Kidney epithelial cell (primary cell): ENCODE data around the gene DNAJC30. TPM values are rescaled to one million over a fixed set of nuclear protein-coding genes. Genes with fewer than 3 reads are reported as not detected.

ENCODE experiments used
- DNase-seq: peaks from one replicate; pipeline ENCODE4 v3.0.0-alpha.2; 2010; ENCODE audit warnings: low read depth
- H3K27me3 ChIP-seq: 2 replicates; pipeline ENCODE4 v1.6.0; 2011; ENCODE audit warnings: low read length; ENCODE audit not compliant: control insufficient read depth, insufficient read depth
- H3K36me3 ChIP-seq: 2 replicates; pipeline ENCODE4 v1.5.1; 2011; ENCODE audit warnings: low read length; ENCODE audit not compliant: control insufficient read depth, insufficient read depth
- H3K4me3 ChIP-seq: 2 replicates; pipeline ENCODE4 v1.5.1; 2011; ENCODE audit warnings: low read depth, mild to moderate bottlenecking, control low read depth, low read length
- CTCF ChIP-seq: IDR thresholded peaks from 2 replicates; pipeline ENCODE4 v1.5.1; 2011; ENCODE audit warnings: mild to moderate bottlenecking, moderate library complexity, low read length, control low read depth, inconsistent platforms; ENCODE audit not compliant: insufficient read depth, poor library complexity, severe bottlenecking
- total RNA-seq: library from RNA; depleted of rRNA; stranded (reverse); fragments of >200 nt; gene quantifications from 2 replicates; pipeline ENCODE4 v1.2.3, GENCODE V29; 2015

The DNAJC30 gene
- total RNA-seq, 1 donor from 2014 or later, result 5.1 TPM

DNA sequence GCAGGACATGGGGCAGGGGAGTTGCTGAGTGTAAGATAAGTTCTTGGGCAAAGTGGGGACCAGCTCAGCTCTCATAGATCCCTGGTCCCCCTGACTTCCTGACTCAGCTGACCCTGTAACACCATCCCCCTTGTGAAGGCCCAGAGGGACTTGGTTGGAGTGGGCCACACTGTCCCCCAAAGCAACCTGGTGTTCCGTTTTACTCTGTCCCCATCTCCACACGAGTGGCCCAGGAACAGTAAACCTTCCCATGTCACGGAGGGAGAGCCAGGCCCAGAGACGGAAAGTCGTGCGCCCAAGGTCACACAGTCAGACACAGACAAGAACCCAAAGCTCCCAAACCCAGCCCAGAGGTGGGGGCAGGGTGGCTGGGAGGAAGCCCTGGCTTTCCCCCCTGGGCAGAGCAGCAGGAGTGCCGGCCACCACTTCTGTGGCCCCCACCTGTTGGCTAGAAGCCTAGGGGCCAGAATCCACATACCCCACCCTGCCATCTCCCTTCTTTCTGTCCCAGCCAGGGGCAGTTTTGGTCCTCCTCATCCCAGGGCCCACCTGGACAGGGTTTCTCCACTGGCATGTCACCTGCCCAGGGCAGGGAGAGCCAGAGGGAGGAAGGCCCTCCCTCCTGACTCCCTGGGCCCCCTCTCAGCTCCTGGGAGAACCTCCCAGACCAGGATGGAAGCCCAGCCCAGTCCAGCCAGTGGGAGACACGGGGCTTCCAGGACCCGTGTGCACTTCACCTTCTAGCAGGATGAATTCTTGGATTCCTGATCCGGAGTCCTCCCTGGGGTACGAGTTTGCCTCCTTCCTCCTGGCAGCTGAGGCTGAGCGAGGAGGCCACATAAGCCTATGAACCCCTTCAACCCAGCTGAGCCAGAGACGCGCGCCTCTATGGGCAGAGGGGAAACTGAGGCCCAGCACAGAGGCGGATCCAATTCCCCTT lies 36.2 kb downstream of the DNAJC30 start:
- no peak for TF ChIP-seq CTCF
- Histone ChIP-seq H3K36me3 (no peaks in the 10 kb centered on the region), H3K27me3 (peaks cover 62% of the 10 kb centered on the region), H3K4me3 (no peak overlapping the region)
- DNase-seq, result no peak

DNA sequence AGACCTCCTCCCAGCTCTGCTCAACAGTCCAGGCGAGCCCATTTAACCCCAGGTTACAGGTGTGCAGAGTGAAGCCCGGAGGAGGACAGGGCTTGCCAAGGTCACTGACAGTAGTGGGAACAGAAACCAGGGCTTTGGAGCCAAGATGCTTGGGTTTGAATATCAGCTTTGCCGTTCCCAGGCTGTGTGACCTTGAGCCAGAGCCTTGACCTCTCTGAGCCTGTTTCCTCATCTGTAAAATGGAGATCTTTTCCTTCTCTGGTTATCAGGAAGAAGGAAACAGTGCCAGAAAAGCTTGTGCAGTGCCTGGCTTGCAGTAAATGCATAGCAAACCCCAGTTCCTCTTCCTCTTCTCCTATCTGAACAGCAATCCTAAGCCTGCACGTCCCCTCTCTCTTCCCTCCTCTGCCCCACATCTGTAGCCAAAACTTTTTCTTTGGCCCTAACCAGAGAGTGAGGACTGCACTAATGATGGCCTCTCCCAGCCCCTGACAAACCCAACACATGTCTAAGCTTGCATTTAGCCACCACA lies 37.5 kb downstream of the DNAJC30 start:
- H3K36me3 ChIP-seq, result no peaks in the 10 kb centered on the region
- DNase-seq, result no peak
- H3K4me3 ChIP-seq, result no peak overlapping the region
- H3K27me3 ChIP-seq, result peaks cover 59% of the 10 kb centered on the region
- no peak for TF ChIP-seq CTCF

DNA sequence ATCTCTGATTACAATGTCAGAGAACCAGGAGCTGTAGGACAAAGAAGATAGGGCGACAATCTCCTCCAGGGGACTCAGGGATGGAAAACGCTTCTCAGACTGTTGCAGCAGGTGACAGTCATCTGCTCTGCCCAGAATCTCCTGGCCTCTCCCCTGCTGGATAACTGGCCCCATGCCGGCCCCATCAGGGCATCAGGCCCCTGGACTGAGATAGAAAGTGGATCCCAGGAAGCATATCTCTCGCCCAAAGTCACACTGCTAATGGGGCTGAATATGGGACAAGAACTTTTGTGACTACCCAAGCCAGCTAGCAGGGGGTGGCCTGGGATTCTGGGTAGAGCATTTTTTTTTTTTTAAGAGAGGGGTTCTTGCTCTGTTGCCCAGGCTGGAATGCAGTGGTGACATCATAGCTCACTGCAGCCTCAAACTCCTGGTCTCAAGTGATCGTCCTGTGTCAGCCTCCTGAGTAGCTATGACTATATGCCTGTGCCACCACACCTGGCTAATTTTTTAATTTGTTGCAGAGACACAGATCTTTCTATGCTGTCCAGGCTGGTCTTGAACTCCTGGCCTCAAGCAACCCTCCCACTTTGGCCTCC lies 38.5 kb downstream of the DNAJC30 start:
- Histone ChIP-seq H3K27me3 (peaks cover 53% of the 10 kb centered on the region), H3K4me3 (no peak overlapping the region), H3K36me3 (no peaks in the 10 kb centered on the region)
- TF ChIP-seq CTCF, result no peak
- DNase-seq, result no peak

DNA sequence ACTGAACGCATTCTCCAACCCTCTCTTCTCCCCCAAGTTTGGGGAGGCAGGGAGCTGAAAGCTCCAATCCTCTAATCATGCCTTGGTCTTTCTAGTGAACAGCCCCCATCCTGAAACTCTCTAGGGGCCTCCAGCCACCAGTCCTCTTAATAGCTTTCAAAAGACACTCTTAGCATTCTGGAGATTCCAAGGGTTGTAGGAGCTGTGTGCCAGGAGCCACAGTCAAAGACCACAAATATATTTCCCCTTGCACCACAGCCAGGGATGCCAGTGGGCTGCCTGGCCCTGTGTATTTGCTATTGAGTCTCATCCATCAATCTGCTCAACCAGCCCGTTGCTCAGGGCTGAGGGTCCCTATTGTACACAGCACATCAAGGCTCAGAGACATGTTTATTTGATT lies 40.4 kb downstream of the DNAJC30 start:
- Histone ChIP-seq H3K36me3 (no peaks in the 10 kb centered on the region), H3K4me3 (no peak overlapping the region), H3K27me3 (peaks cover 35% of the 10 kb centered on the region)
- DNase-seq, result no peak
- TF ChIP-seq CTCF, result no peak

DNA sequence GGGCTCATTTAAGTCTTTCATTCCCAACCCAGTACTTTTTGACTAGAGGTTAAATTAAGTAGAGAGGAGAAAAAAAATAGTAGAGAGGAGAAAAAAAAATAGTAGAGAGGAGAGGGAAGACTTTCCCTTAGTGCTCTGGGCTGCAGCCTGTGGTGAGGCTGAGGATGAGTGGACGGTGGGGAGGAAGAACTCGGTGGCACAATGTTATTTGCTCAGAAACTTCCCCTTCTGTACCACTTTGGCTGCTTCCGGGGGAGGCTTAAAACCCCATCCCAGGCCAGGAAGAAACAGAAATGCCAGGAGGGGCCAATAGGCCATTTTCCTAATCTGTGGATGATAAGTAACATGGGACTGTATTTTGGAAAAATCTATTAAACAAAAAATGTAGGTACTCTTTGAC lies 44.3 kb downstream of the DNAJC30 start:
- Histone ChIP-seq H3K27me3 (peaks cover 3% of the 10 kb centered on the region), H3K36me3 (no peaks in the 10 kb centered on the region), H3K4me3 (no peak overlapping the region)
- TF ChIP-seq CTCF, result no peak
- no peak for DNase-seq
